HG03457 (cell line): Measurements from ENCODE around the gene HLA-G.

Experiments used
- ATAC-seq: cut with Tn5 transposase; IDR thresholded peaks from one replicate; pipeline ENCODE4 v1.9.1; 2021; ENCODE audit warnings: moderate number of reproducible peaks; ENCODE audit not compliant: unreplicated experiment

Gene HLA-G

DNA sequence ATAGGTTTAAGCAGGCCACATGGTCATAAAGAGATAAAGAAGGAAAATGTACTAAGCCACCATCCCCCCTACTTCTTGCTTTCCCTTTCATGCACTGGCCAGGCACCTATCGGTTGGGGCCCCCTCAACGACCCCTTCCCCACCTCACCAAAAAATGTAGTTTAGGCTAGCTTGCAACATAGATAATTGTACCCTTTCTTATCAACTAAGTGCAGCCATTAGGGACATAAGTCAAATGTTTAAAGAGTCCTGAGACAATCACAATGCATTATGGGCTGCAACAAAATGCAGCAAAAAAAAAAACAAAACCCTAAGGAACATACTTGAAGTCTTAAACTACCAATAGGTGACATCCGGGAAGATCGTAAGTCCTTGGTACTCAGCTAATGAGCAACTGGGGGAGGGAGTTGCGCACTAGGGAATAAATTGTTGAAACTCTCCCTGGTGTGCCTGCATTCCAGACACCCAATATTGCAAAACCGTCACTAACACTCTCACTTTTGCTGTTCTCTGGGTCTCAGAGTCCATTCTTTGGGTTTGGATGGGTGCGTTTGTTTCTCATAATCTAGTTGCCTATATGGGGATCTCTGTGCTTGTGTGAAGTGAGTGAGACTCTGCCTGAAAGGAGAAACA lies 12.4 kb upstream of the HLA-G start:
- no peak for ATAC-seq

- no peak for ATAC-seq
These were observed 11.6 kb upstream of the HLA-G start for GRCh38 chr6:29816030-29816429.

- ATAC-seq = no peak
These were observed 8.7 kb upstream of the HLA-G start for GRCh38 chr6:29818892-29819291.

DNA sequence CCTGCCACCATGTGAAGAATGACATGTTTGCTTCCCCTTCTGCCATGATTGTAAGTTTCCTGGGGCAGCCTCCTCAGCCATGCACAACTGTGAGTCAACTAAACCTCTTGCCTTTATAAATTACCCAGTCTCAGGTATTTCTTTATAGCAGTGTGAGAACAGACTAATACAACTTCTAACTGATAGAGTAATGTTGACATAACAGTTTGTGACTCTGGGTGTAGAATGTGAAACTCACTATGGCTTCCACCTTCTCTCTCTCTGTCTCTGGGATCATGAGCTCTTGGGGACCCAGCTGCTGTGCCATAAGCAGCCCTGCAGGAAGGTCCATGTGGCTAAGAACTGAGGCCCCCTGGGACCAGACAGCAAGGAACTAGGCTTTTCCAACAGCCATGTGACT lies 3.5 kb upstream of the HLA-G start:
- ATAC-seq = no peak

GRCh38 chr6:29825848-29826247 lies 1.8 kb upstream of the HLA-G start:
- no peak for ATAC-seq

GRCh38 chr6:29826271-29826670 lies 1.4 kb upstream of the HLA-G start:
- ATAC-seq = no peak

DNA sequence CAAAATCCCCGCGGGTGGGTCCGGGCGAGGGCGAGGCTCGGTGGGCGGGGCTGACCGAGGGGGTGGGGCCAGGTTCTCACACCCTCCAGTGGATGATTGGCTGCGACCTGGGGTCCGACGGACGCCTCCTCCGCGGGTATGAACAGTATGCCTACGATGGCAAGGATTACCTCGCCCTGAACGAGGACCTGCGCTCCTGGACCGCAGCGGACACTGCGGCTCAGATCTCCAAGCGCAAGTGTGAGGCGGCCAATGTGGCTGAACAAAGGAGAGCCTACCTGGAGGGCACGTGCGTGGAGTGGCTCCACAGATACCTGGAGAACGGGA lies 809 bp downstream of the HLA-G start:
- no peak for ATAC-seq

DNA sequence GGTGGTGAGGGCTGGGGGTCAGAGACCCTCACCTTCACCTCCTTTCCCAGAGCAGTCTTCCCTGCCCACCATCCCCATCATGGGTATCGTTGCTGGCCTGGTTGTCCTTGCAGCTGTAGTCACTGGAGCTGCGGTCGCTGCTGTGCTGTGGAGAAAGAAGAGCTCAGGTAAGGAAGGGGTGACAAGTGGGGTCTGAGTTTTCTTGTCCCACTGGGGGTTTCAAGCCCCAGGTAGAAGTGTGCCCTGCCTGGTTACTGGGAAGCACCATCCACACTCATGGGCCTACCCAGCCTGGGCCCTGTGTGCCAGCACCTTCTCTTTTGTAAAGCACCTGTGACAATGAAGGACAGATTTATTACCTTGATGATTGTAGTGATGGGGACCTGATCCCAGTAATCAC lies 2.1 kb downstream of the HLA-G start:
- no peak for ATAC-seq

- ATAC-seq = no peak
These were observed 2.8 kb downstream of the HLA-G start for GRCh38 chr6:29830409-29830808.

GRCh38 chr6:29831776-29832175 lies 4.2 kb downstream of the HLA-G start:
- no peak for ATAC-seq

DNA sequence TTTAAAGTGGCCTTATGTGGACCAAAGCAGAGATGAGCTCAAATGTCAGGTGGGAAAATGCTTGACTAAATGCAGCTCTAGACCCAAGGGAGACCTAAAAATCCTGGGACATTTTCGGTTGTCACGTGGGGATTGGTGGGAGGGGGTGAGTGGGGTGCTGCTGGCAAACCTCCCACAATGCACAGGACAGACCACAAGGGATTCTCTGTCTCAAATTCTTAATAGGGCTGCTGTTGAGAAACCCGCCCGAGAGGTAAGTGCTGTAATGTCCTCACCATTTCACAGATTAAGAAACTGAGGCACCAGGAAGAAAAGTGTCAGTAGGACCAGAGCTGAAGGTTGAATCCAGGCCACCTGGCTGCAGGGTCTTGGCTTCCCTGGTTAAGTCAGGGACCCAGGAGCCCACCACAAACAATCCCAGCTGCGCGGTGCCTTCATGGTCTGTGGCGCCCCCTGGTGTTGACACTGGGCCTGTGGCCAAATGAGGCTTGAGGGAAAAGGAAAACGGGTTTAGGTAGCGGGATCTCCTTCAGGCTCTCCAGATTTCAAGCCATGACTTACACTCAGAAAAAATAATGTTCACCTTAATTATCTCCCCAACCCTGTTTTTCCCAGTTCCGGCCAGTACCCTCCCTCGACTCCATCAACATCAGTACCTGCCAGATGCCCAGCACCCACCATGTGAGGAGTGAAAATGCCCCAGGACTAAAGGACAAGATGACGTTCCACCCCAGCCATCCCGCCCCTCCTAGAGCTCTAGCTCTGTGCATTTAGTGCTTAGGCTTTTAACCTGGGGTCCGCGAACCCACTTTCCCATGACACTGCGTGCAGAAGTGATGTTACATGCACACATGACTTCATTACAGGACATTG lies 7.2 kb downstream of the HLA-G start:
- no peak for ATAC-seq

DNA sequence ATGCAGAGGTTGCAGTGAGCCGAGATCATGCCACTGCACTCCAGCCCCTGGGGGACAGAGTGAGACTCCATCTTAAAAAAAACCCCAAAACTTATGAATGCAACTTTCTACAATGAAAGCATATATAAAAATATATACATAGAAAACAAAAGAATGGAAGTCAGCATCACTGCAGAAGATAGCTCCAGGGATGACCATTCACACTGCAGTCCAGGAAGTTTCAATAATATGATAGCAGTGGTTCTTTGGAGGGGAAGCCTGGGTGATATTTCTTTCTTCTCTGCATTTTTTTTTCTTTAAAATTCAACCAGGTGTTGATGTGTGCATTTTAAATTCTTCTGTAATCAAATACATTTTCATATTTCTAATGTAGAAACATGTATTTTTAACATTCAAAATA lies 12.3 kb downstream of the HLA-G start:
- no peak for ATAC-seq

GRCh38 chr6:29841030-29841429 lies 13.4 kb downstream of the HLA-G start:
- no peak for ATAC-seq

DNA sequence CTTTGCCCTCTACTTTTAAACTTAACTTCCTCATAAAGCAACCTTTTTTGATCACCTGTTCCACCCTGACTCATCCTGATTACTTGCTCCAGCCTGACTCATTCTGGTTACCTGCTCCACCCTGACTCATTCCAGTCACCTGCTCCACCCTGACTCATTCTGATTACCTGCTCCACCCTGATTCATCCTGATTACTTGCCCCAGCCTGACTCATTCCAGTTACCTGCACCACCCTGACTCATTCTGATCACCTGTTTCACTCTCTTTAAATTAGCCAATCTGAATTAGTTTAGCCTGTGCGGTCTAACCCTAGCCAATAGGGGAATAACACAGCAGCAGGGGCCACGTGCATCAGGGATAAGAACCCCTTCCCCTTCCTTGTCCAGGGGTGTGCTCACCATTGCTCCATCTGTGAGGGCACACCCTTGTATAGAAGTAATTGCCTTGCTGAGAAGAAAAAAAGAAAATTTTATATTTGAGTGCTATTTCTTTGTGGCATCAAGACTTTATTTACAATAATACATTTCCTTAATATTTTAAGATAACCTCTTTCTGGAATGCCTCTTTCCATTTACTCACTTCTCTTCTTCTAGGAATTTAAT lies 17.9 kb downstream of the HLA-G start:
- ATAC-seq = no peak

- ATAC-seq = no peak
These were observed 20.4 kb downstream of the HLA-G start for GRCh38 chr6:29847871-29848630.

DNA sequence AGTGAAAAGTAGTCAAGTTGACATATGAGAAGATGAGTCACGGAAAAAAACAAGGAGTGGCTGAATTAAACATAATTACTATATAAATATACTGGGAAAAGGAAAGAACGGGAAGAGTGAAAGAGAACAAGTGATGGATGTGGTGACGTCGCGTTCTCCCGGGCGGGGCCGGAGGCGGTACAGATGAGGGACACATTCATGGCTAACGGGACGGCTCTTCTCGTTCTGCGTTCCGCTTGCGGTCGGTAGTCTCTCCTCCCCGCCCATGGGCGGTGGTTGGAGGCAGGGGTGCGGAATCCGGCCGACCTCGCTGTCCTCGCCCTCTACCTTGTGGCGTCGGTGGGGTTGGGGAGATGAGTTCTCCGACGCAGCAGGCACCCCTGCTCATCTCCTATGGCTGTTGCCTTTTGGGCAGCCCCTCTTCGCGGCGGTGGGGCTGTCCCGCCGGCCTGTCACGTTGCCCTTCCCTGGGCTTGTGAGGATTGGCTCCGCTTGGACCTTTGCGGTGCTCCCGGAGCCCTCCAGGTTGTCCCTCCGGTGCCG lies 22.5 kb downstream of the HLA-G start:
- ATAC-seq = no peak

- no peak for ATAC-seq
These were observed 23.6 kb downstream of the HLA-G start for GRCh38 chr6:29851190-29851589.

DNA sequence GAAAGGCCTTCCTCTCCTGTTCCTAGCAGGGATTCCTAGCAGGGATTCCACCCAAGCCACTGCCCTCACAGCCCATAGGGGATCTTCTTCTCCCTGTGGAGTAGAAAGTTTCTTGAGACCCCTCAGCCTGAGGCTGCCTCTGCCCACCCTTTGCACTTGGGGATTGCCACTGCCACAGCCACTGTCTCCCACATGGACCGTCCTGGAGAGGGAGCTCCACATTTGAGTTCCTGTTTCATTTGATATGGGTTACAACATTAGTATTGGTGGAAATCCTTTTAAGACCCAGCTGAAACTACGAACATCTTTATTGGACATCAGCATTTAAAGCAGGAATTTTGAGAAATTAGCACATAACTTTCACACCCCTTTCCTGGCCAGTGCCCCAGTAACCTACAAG lies 25.6 kb downstream of the HLA-G start:
- no peak for ATAC-seq

DNA sequence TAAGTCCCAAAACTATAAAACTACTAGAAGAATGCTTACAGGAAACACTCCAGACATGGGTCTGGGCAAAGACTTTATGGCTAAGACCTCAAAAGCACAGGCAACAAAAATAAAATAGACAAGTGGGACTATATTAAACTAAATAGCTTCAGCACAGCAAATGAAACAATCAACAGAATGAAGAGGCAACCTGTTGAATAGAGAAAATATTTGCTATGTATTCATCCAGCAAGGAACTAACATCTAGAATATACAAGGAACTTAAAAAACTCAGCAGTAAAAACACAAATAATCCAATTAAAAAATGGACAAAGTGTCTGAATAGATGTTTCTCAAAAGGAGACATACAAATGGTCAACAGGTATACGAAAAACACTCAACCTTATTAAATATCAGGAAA lies 30.4 kb downstream of the HLA-G start:
- ATAC-seq = no peak

- no peak for ATAC-seq
These were observed 34.1 kb downstream of the HLA-G start for GRCh38 chr6:29861521-29862255.
